ENCODE measurements around the gene IFNGR1. TPM values are rescaled to one million over a fixed set of nuclear protein-coding genes. Genes with fewer than 3 reads are reported as not detected.

The IFNGR1 gene
- total RNA-seq, 2 donors from 2014 or later = 23.7 to 30.2 TPM

DNA sequence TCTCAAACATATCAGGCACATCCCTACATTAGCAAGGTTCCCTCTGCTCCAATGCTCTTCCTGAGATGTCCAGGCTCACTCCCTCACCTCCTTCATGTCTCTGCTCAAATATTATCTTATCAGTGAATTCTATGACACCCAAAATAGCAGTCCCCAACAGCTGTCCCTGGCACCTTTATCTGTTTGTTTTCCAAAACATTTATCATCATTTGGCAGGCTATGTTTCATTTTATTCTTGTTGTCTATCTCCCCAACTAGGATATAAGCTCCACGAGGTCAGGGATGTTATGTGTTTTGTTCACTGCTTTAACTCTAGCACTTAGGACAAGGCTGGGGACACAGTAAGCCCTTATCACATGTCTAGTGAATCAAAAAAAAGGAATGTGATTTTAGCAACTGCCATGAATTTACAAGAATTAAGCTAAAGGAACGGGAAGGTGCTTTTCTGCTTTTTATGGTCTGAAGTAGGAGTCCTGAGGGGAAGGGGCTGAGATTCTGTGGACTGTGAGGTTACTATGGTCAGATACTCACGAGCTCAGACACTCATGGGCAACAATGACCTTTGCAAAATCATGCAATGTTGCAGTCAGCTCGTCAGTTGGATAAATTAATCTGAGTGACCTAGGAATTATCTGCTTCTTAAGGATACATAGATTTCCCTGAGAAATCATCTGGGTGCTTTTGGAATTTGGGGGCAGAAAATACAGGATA, 43.9 kb downstream of the IFNGR1 start:
- Histone ChIP-seq H3K9ac (ENCODE audit: extremely low read depth, low read length, poor library complexity, severe bottlenecking) (no peak overlapping the region), H3K36me3 (ENCODE audit: control insufficient read depth, insufficient read depth, low read length) (no peaks in the 10 kb centered on the region), H3K4me3 (ENCODE audit: low read length) (no peak overlapping the region), H3K27ac (ENCODE audit: low read depth, low read length) (no peak overlapping the region), H3K9me3 (ENCODE audit: control insufficient read depth, low read length) (peaks cover 17% of the 10 kb centered on the region), H3K4me1 (ENCODE audit: control insufficient read depth, insufficient read depth, low read length) (no peaks in the 10 kb centered on the region), H3K27me3 (ENCODE audit: control insufficient read depth, insufficient read depth, low read length, poor library complexity, severe bottlenecking) (no peaks in the 10 kb centered on the region)
- H3K36me3 Mint-ChIP-seq (ENCODE audit: low read depth) = peaks cover 1% of the 10 kb centered on the region
- TF ChIP-seq, protein P1, sequence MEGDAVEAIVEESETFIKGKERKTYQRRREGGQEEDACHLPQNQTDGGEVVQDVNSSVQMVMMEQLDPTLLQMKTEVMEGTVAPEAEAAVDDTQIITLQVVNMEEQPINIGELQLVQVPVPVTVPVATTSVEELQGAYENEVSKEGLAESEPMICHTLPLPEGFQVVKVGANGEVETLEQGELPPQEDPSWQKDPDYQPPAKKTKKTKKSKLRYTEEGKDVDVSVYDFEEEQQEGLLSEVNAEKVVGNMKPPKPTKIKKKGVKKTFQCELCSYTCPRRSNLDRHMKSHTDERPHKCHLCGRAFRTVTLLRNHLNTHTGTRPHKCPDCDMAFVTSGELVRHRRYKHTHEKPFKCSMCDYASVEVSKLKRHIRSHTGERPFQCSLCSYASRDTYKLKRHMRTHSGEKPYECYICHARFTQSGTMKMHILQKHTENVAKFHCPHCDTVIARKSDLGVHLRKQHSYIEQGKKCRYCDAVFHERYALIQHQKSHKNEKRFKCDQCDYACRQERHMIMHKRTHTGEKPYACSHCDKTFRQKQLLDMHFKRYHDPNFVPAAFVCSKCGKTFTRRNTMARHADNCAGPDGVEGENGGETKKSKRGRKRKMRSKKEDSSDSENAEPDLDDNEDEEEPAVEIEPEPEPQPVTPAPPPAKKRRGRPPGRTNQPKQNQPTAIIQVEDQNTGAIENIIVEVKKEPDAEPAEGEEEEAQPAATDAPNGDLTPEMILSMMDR (conservative IDR thresholded peaks at IDR 0.05) = no peak
- no peak overlapping the region for H3K4me3 Mint-ChIP-seq
- no peak for DNase-seq
- peaks cover 47% of the 10 kb centered on the region for H3K9me3 Mint-ChIP-seq
- H3K27ac Mint-ChIP-seq = no peak overlapping the region
- H3K27me3 Mint-ChIP-seq (ENCODE audit: insufficient read depth) = no peaks in the 10 kb centered on the region
- no peaks in the 10 kb centered on the region for H3K4me1 Mint-ChIP-seq
- 82 to 100% methylated on average over 2 to 4 of the region's 4 CpGs for WGBS, 2 experiments (ENCODE audit: insufficient coverage in 1 of 2, insufficient read length in 1 of 2)

DNA sequence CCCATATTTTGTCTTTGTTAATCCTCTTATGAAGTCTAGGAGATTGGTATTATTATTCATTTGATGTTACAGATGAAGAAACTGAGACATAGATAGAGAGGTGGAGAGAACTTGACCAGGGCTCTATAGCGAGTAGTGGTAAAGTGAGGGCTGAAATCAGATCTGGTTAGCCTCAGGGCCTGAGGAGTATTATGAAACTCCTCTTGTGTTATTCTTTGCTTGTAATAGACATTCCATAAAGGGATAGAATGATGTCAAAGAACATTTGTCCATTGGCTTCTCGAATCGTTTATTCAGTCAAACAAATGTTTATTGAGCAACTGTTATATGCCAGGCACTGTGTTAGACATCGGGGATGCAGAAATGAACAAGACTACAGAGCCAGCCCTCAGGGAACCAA, 45.7 kb downstream of the IFNGR1 start, which contains the start of gene IL22RA2:
IL22RA2 (minus strand) TSS at position 144 of the 400 bp plus-strand sequence. CDS start 11,895 bp downstream, outside the sequence.
- TF ChIP-seq, protein P1 (conservative IDR thresholded peaks at IDR 0.05) = no peak
- no peaks in the 10 kb centered on the region for H3K4me1 Mint-ChIP-seq
- peaks cover 21% of the 10 kb centered on the region for H3K9me3 ChIP-seq (ENCODE audit: control insufficient read depth, low read length)
- H3K36me3 Mint-ChIP-seq (ENCODE audit: low read depth) = peaks cover 5% of the 10 kb centered on the region
- H3K27me3 ChIP-seq (ENCODE audit: control insufficient read depth, insufficient read depth, low read length, poor library complexity, severe bottlenecking) = no peaks in the 10 kb centered on the region
- H3K36me3 ChIP-seq (ENCODE audit: control insufficient read depth, insufficient read depth, low read length) = no peaks in the 10 kb centered on the region
- DNase-seq = no peak
- 90 to 92% methylated on average over 3 to 4 of the region's 4 CpGs for WGBS, 2 experiments (ENCODE audit: insufficient coverage in 1 of 2, insufficient read length in 1 of 2)
- no peak within 1 kb of the TSS for H3K9ac ChIP-seq (ENCODE audit: extremely low read depth, low read length, poor library complexity, severe bottlenecking)
- H3K4me3 Mint-ChIP-seq = no peak within 1 kb of the TSS
- H3K4me1 ChIP-seq (ENCODE audit: control insufficient read depth, insufficient read depth, low read length) = no peaks in the 10 kb centered on the region
- H3K27me3 Mint-ChIP-seq (ENCODE audit: insufficient read depth) = no peaks in the 10 kb centered on the region
- no peak within 1 kb of the TSS for H3K27ac Mint-ChIP-seq
- H3K4me3 ChIP-seq (ENCODE audit: low read length) = no peak within 1 kb of the TSS
- no peak within 1 kb of the TSS for H3K27ac ChIP-seq (ENCODE audit: low read depth, low read length)
- peaks cover 48% of the 10 kb centered on the region for H3K9me3 Mint-ChIP-seq

DNA sequence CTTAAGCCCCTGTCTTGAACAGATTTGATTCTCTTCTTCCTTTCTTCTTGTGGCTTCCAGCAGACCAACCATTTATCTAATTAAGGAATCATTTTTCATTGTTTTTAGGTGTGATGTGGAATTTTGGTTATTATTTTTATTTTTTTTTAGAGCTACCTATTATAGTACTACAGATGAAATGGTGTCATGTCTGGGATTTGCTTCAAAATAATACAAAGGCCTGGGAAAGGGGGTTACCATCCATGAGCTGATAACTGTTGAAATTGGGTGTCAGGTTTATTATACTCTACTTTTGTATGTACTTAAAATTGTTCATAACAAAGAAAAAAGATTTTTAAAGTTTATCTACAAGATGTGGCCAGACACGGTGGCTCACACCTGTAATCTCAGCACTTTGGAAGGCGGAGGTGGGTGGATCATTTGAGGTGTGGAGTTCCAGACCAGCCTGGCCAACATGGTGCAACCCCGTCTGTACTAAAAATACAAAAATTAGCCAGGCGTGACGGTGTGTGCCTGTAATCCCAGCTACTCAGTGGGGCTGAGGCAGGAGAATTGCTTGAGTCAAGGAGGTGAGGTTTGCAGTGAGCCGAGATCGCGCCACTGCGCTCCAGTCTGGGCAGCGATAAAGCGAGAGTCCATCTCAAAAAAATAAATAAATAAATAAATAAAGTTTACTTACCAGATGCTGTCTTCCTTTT, 46.3 kb downstream of the IFNGR1 start:
- Histone ChIP-seq H3K27ac (ENCODE audit: low read depth, low read length) (no peak overlapping the region), H3K9me3 (ENCODE audit: control insufficient read depth, low read length) (peaks cover 21% of the 10 kb centered on the region), H3K4me3 (ENCODE audit: low read length) (no peak overlapping the region), H3K9ac (ENCODE audit: extremely low read depth, low read length, poor library complexity, severe bottlenecking) (no peak overlapping the region), H3K36me3 (ENCODE audit: control insufficient read depth, insufficient read depth, low read length) (no peaks in the 10 kb centered on the region), H3K4me1 (ENCODE audit: control insufficient read depth, insufficient read depth, low read length) (no peaks in the 10 kb centered on the region), H3K27me3 (ENCODE audit: control insufficient read depth, insufficient read depth, low read length, poor library complexity, severe bottlenecking) (no peaks in the 10 kb centered on the region)
- Mint-ChIP-seq H3K4me3 (no peak overlapping the region), H3K4me1 (no peaks in the 10 kb centered on the region), H3K27ac (no peak overlapping the region), H3K36me3 (ENCODE audit: low read depth) (peaks cover 5% of the 10 kb centered on the region), H3K9me3 (peaks cover 48% of the 10 kb centered on the region), H3K27me3 (ENCODE audit: insufficient read depth) (no peaks in the 10 kb centered on the region)
- DNase-seq = no peak
- TF ChIP-seq, protein P1 (conservative IDR thresholded peaks at IDR 0.05) = no peak
- 92 to 100% methylated on average over 5 to 9 of the region's 11 CpGs for WGBS, 2 experiments (ENCODE audit: insufficient coverage in 1 of 2, insufficient read length in 1 of 2)
